Gastroesophageal sphincter (tissue), 3 donors: Measurements from ENCODE around the gene PRORP.

ENCODE experiments used
- CTCF ChIP-seq, 4 experiments: fragments of 200-600 bp in 2 of 4; fragments of 450-650 bp in 2 of 4; sonication (generic) in 1 of 4; IDR thresholded peaks; one replicate each; pipeline ENCODE4 v1.5.1; 2017 to 2019; ENCODE audit warnings: antibody characterized with exemption in 4 of 4, mild to moderate bottlenecking in 2 of 4, moderate library complexity in 2 of 4
- EP300 ChIP-seq: sonication (generic); formaldehyde crosslinking; IDR thresholded peaks from one replicate; pipeline ENCODE4 v1.6.1; 2017; ENCODE audit warnings: antibody characterized with exemption, mild to moderate bottlenecking
- POLR2A ChIP-seq, 2 donors: fragments of 450-650 bp; IDR thresholded peaks; one replicate each; pipeline ENCODE4 v1.6.1; 2017; ENCODE audit warnings: antibody characterized with exemption in 2 of 2, mild to moderate bottlenecking in 2 of 2, moderate library complexity in 1 of 2
- POLR2AphosphoS5 ChIP-seq: sonication (generic); formaldehyde crosslinking; IDR thresholded peaks from one replicate; pipeline ENCODE4 v1.6.1; 2017; ENCODE audit warnings: antibody characterized with exemption

DNA sequence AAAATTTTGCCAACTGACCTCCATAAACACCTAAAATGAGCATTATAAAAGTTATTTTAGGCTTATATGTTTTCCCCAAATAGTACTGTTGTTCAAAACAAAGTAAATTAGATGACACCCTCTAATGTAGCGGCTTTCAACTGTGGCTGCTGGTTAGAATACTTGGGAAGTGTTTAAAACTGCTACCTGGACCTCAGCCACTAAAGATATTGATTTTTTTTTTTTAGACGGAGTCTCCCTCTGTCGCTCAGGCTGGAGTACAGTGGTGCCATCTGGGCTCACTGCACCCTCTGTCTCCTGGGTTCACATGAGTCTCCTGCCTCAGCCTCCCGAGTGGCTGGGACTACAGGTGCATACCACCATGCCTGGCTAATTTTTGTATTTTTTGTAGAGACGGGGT lies 16.2 kb downstream of the PRORP start:
- no peak for TF ChIP-seq CTCF (IDR thresholded peaks at IDR 0.05)
- TF ChIP-seq POLR2AphosphoS5: no peak
- no peak for TF ChIP-seq POLR2A (IDR thresholded peaks at IDR 0.05)
- TF ChIP-seq EP300: no peak
